ENCODE data around the gene FES.

The FES gene

DNA sequence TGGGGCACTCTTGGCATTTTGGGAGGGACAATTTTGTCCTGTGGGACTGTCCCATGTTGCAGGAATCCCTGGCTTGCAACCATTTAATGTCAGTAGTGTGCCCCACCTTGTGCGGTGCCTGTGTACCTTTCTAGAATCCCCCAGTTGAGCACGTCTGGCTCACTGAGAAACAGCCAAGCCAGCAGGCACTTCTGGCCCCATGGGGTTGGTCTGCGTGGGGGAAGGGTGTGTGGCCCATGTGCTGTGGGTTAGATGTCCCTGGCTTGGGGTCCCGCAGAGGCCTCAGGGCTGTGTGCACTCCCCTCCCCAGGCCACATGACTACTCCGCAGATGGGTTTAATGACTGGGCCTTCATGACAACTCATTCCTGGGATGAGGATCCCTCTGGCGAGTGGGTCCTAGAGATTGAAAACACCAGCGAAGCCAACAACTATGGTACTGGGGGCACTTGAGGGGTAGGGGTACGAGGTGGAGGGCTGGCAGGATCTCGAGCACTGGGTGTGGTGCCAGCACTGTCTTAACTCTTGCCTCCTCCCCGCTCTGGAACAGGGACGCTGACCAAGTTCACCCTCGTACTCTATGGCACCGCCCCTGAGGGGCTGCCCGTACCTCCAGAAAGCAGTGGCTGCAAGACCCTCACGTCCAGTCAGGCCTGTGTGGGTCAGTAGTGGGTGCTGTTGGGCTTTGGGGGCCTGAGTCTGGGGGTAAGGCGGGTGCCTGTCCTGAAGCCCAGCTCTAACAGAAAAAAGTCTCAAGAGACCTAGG is 3.7 kb upstream of the FES start:
- TF ChIP-seq, protein P1, sequence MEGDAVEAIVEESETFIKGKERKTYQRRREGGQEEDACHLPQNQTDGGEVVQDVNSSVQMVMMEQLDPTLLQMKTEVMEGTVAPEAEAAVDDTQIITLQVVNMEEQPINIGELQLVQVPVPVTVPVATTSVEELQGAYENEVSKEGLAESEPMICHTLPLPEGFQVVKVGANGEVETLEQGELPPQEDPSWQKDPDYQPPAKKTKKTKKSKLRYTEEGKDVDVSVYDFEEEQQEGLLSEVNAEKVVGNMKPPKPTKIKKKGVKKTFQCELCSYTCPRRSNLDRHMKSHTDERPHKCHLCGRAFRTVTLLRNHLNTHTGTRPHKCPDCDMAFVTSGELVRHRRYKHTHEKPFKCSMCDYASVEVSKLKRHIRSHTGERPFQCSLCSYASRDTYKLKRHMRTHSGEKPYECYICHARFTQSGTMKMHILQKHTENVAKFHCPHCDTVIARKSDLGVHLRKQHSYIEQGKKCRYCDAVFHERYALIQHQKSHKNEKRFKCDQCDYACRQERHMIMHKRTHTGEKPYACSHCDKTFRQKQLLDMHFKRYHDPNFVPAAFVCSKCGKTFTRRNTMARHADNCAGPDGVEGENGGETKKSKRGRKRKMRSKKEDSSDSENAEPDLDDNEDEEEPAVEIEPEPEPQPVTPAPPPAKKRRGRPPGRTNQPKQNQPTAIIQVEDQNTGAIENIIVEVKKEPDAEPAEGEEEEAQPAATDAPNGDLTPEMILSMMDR (conservative IDR thresholded peaks at IDR 0.05; ENCODE audit: low read length) = no peak
- no peak overlapping the region for H3K4me3 ChIP-seq (ENCODE audit: low read length)
- DNase-seq (ENCODE audit: low read depth) = no peak

DNA sequence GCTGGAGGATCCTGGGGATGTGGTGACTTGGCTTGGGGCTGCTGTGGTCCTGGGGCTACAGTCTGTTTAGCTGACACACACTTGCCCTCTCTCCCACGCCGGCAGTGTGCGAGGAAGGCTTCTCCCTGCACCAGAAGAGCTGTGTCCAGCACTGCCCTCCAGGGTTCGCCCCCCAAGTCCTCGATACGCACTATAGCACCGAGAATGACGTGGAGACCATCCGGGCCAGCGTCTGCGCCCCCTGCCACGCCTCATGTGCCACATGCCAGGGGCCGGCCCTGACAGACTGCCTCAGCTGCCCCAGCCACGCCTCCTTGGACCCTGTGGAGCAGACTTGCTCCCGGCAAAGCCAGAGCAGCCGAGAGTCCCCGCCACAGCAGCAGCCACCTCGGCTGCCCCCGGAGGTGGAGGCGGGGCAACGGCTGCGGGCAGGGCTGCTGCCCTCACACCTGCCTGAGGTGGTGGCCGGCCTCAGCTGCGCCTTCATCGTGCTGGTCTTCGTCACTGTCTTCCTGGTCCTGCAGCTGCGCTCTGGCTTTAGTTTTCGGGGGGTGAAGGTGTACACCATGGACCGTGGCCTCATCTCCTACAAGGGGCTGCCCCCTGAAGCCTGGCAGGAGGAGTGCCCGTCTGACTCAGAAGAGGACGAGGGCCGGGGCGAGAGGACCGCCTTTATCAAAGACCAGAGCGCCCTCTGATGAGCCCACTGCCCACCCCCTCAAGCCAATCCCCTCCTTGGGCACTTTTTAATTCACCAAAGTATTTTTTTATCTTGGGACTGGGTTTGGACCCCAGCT is 2.9 kb upstream of the FES start:
- DNase-seq (ENCODE audit: low read depth) = no peak
- H3K4me3 ChIP-seq (ENCODE audit: low read length) = no peak overlapping the region
- TF ChIP-seq, protein P1 (conservative IDR thresholded peaks at IDR 0.05; ENCODE audit: low read length) = no peak

DNA sequence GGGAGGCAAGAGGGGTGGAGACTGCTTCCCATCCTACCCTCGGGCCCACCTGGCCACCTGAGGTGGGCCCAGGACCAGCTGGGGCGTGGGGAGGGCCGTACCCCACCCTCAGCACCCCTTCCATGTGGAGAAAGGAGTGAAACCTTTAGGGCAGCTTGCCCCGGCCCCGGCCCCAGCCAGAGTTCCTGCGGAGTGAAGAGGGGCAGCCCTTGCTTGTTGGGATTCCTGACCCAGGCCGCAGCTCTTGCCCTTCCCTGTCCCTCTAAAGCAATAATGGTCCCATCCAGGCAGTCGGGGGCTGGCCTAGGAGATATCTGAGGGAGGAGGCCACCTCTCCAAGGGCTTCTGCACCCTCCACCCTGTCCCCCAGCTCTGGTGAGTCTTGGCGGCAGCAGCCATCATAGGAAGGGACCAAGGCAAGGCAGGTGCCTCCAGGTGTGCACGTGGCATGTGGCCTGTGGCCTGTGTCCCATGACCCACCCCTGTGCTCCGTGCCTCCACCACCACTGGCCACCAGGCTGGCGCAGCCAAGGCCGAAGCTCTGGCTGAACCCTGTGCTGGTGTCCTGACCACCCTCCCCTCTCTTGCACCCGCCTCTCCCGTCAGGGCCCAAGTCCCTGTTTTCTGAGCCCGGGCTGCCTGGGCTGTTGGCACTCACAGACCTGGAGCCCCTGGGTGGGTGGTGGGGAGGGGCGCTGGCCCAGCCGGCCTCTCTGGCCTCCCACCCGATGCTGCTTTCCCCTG is 2.2 kb upstream of the FES start:
- TF ChIP-seq, protein P1 (conservative IDR thresholded peaks at IDR 0.05; ENCODE audit: low read length) = no peak
- H3K4me3 ChIP-seq (ENCODE audit: low read length) = no peak overlapping the region
- no peak for DNase-seq (ENCODE audit: low read depth)

DNA sequence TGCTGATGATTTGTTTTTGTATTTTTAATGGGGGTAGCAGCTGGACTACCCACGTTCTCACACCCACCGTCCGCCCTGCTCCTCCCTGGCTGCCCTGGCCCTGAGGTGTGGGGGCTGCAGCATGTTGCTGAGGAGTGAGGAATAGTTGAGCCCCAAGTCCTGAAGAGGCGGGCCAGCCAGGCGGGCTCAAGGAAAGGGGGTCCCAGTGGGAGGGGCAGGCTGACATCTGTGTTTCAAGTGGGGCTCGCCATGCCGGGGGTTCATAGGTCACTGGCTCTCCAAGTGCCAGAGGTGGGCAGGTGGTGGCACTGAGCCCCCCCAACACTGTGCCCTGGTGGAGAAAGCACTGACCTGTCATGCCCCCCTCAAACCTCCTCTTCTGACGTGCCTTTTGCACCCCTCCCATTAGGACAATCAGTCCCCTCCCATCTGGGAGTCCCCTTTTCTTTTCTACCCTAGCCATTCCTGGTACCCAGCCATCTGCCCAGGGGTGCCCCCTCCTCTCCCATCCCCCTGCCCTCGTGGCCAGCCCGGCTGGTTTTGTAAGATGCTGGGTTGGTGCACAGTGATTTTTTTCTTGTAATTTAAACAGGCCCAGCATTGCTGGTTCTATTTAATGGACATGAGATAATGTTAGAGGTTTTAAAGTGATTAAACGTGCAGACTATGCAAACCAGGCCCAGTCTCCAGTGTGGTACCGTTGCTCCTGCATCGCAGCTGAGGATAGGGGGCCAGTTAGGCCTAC is 1.4 kb upstream of the FES start:
- H3K4me3 ChIP-seq (ENCODE audit: low read length) = no peak overlapping the region
- no peak for DNase-seq (ENCODE audit: low read depth)
- TF ChIP-seq, protein P1 (conservative IDR thresholded peaks at IDR 0.05; ENCODE audit: low read length) = no peak

DNA sequence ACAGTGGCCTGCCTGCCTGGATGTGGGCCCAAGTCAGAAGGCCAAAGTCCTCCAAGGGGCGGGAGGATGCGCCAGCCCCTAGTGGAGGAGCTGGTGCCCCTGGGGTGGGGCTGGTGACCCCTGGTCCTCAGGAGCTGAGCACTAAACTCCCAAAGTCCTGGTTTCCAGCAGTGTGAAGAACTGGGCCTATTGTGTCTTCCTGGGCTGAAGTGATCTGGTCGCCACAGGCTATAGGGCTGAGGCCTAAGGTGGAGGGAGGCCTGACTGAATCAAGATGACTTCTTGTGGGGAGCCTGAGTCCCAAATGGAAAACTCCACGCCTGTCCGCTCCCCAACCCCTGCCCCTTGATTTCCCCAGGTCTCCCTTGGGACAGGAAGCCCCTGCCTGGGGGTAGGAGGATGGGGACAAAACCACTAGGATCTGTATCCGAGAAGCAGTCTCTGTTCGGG is 753 bp upstream of the FES start:
- DNase-seq (ENCODE audit: low read depth) = no peak
- TF ChIP-seq, protein P1 (conservative IDR thresholded peaks at IDR 0.05; ENCODE audit: low read length) = no peak
- H3K4me3 ChIP-seq (ENCODE audit: low read length) = peak overlapping the region; percentile 57

DNA sequence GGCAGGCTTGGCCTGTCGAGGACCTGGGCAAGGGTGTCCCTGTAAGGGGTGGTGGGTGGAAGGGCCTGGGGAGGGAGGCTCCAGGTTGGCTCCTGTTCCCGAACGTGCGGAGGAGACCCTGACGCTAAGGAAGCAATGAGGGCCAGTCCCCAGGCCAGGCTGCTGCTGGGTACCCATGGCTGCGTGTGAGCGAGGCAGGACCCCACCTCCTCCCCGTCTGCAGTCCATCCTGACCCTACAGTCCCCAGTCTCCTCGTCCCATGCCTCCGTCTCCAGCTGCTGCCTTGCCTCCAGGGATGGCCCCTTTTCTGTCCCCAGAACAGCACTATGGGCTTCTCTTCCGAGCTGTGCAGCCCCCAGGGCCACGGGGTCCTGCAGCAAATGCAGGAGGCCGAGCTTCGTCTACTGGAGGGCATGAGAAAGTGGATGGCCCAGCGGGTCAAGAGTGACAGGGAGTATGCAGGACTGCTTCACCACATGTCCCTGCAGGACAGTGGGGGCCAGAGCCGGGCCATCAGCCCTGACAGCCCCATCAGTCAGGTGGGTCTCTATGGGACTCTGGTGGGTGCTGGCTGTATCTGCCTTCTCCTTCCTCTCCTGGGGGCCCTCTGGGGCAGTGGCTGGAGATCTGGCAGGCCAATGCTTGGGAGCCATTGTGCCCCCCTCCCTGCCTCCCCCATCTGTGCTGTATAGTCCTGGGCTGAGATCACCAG is 571 bp downstream of the FES start:
- TF ChIP-seq, protein P1 (conservative IDR thresholded peaks at IDR 0.05; ENCODE audit: low read length) = no peak
- DNase-seq (ENCODE audit: low read depth) = no peak
- H3K4me3 ChIP-seq (ENCODE audit: low read length) = peak overlapping the region; percentile 57
